ENCODE data around the gene FILIP1L. TPM values are rescaled to one million over a fixed set of nuclear protein-coding genes. Genes with fewer than 3 reads are reported as not detected.

FILIP1L gene
- total RNA-seq, 1 donor from 2014 or later: 33.4 TPM

DNA sequence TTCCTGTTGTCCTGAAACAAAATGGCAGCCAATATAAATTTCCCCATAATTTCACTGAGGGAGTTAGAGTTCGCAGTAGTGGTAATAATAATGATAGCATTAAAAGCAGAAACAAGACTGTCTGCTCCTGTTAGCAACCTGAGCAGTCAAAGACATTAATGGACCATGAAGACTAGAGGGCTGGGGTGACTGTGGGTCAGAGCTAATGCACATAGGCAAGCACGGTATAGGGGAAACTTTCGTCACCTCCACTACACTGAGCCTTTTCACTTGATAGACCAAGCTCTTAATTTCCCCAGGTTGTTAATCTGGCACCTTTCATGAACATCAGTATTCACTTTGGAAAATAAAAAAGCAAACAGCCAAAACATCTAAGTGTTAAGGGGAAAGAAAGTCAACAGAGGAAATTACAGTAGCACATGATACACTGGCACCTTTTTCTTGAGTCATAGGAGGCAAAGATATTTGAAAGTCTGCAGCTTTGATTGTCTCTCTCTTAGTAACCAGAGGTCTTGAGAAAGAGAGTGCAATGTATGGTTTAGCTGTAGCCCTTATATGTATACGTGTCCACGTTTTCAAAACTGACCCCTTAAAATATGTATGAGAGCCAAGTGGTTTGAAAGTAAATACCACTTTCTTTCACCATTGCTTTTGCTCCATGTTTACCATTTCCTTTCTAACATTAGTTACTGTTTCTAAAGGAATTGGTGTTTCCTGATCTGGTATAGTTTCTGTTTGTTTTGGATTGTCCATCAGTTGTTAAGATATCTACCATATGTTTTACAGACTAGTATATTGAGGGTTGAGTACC, 104.8 kb downstream of the FILIP1L start:
- TF ChIP-seq, protein P1, sequence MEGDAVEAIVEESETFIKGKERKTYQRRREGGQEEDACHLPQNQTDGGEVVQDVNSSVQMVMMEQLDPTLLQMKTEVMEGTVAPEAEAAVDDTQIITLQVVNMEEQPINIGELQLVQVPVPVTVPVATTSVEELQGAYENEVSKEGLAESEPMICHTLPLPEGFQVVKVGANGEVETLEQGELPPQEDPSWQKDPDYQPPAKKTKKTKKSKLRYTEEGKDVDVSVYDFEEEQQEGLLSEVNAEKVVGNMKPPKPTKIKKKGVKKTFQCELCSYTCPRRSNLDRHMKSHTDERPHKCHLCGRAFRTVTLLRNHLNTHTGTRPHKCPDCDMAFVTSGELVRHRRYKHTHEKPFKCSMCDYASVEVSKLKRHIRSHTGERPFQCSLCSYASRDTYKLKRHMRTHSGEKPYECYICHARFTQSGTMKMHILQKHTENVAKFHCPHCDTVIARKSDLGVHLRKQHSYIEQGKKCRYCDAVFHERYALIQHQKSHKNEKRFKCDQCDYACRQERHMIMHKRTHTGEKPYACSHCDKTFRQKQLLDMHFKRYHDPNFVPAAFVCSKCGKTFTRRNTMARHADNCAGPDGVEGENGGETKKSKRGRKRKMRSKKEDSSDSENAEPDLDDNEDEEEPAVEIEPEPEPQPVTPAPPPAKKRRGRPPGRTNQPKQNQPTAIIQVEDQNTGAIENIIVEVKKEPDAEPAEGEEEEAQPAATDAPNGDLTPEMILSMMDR (conservative IDR thresholded peaks at IDR 0.05; ENCODE audit: low read depth, low read length): no peak
- DNase-seq (ENCODE audit: low read depth): no peak
- no peak overlapping the region for H3K4me3 ChIP-seq (ENCODE audit: low read depth, low read length)

DNA sequence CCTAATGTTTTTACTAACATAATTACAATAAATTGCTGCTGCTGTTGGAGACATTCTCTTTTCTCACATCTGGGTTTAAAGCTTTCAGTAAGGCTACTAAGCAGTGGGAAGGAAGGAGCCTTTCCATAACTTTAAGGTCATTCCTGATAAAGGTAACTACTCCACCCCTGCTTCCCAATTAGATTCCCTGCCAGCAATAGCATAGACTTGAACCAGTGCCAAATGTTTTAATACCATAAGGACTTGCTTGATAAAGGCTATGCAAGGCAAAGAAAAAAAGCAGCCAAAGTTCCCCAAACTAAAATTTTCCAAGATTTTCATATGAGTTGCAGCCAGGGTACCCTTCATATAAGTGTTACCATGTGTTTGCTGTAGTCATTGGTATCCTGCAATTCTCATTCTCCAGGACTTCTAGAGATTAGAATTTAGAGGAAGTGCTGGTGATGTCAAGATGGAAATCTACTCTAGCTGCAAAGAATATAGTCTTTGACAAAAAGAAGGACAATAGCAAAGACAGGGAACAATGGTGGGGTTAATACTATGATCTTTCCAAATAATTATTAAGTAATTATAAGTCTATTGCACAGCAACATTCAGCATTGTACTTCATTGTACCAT, 106.1 kb downstream of the FILIP1L start:
- TF ChIP-seq, protein P1 (conservative IDR thresholded peaks at IDR 0.05; ENCODE audit: low read depth, low read length): no peak
- no peak for DNase-seq (ENCODE audit: low read depth)
- no peak overlapping the region for H3K4me3 ChIP-seq (ENCODE audit: low read depth, low read length)

DNA sequence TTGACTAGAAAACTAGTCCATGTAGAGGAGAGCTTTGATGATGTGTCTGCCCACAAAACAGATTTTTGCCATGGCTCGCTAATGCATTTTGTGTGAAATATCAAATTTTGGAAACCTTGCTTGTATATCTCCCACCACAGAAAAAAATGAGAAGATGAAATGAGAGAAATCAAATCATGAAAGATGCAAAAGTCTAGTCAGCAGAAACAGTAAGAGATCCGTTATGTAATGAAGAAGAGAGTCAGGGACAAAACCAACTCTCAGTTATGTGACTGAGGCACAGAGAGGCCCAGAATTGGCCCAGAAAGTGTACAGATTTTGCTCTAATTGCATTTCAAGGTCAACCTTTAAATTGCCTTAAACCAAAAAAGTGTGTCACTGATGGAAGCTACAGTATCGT, 107.0 kb downstream of the FILIP1L start:
- TF ChIP-seq, protein P1 (conservative IDR thresholded peaks at IDR 0.05; ENCODE audit: low read depth, low read length): no peak
- no peak overlapping the region for H3K4me3 ChIP-seq (ENCODE audit: low read depth, low read length)
- DNase-seq (ENCODE audit: low read depth): no peak

DNA sequence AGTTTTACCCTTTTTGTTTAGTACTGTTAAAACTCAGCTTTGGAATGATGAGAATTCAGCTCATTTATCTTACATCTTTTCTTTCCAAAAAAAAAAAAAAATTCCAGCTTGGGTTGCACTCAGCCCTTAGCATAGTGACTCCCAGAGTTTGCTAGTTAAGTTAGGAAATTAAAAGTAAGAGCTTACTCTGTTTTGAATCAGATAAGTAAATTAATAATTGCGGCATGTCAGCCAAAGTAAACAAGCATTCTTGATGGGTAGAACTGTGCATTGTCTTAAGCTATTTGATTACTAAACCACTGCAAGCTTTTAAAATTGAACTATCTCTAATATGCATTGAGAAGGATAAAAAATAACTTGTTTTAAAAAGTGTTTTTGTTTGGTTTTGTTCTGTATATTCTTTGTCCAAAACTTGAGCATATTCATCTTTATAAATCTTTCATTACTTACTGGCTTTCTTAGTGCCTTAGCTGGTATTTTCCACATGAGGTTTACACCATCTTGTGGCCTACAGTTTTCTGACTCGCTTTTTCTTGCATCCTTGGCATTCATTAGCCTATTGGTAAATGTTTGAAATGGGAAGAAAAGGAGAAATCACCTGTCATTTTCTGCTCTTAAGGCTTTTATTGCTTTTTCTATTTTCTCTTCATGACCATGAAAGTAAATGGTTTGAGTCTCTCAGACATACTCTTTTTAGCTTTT, 107.6 kb downstream of the FILIP1L start:
- DNase-seq (ENCODE audit: low read depth): no peak
- TF ChIP-seq, protein P1 (conservative IDR thresholded peaks at IDR 0.05; ENCODE audit: low read depth, low read length): peak; percentile 53

DNA sequence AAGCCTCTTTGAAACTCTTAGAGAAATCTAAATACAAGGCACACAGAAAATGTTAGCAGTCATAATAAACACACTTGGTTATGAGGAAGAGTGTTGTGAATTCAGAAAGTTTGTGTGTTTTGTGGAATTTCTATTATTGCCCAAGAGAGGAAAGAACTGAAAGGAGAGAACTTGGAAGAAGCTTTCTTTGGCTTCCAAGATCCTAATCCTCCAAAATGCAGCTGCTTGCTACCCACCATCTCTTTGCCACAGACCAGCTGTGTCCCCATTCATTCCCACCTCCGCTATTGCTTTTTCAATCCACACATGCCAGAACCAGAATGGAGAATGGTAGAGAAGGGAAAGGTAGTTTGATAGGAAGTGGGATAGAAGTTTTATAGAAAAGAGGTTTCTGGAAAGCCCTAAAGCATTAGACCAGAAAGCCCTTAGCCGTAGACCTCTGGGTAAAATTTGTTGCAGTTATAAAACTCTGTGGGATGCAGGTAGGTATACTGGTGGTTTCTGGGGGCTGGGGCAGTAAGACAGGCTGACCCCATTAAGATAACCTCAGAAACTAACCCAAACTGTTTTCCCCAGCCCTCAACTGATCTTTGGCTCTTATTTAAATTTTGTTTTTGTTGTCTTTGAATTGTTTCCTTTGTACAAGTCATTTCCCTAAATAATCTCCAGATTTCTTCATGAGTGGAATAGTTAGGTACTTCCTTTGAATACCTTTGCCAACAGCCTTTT, 108.5 kb downstream of the FILIP1L start:
- DNase-seq (ENCODE audit: low read depth): no peak
- TF ChIP-seq, protein P1 (conservative IDR thresholded peaks at IDR 0.05; ENCODE audit: low read depth, low read length): no peak
- H3K4me3 ChIP-seq (ENCODE audit: low read depth, low read length): no peak overlapping the region

More for the DNA sequence above, 107.6 kb downstream of the FILIP1L start:
- H3K4me3 ChIP-seq (ENCODE audit: low read depth, low read length): no peak overlapping the region

DNA sequence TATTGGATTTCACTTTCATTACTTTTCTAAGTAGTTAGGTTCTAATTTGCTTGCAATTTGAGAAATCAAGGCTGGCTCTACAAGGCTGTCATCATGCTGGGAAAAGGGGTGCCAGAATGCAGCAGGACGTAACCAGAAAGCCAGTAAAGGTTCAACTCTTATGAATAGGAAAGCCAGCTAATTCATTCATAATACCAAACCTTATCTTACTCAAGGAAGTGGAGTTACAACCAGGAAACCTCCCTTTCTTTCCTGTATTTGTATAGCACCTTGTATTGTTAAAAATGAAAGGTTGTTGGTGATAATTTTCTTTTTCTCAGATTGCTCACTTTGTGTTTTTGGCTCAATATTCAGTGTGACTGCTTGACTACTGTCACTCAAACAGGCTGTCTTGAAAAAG, 109.4 kb downstream of the FILIP1L start:
- TF ChIP-seq, protein P1 (conservative IDR thresholded peaks at IDR 0.05; ENCODE audit: low read depth, low read length): no peak
- no peak overlapping the region for H3K4me3 ChIP-seq (ENCODE audit: low read depth, low read length)
- DNase-seq (ENCODE audit: low read depth): no peak
